Vagina (tissue), 2 donors: Measurements from ENCODE around the gene COL24A1. TPM values are rescaled to one million over a fixed set of nuclear protein-coding genes. Genes with fewer than 3 reads are reported as not detected.
"Not testable (repeated sequence)": the region's sequence is repeated elsewhere in the genome, so short reads cannot be mapped to it uniquely, and the experiment has no call there.

ENCODE experiments used
- DNase-seq, 2 donors: peaks; one replicate each; pipeline ENCODE4 v3.0.0-alpha.2; 2017; ENCODE audit errors: extremely low spot score in 2 of 2
- H3K27ac ChIP-seq: fragments of 200-600 bp; sonication (generic); one replicate; pipeline ENCODE4 v1.5.1; 2019
- H3K27me3 ChIP-seq: fragments of 200-600 bp; sonication (generic); one replicate; pipeline ENCODE4 v1.5.1; 2019
- H3K36me3 ChIP-seq, 2 donors: fragments of 200-600 bp; sonication (generic); one replicate each; pipeline ENCODE4 v1.5.1; 2017 to 2019
- H3K4me1 ChIP-seq: fragments of 200-600 bp; sonication (generic); one replicate; pipeline ENCODE4 v1.5.1; 2019
- H3K4me3 ChIP-seq, 2 donors: fragments of 200-600 bp; sonication (generic); 1 replicate in 1 of 2; 2 replicates in 1 of 2; pipeline ENCODE4 v1.5.1; 2016 to 2019
- H3K9me3 ChIP-seq: fragments of 200-600 bp; sonication (generic); one replicate; pipeline ENCODE4 v1.5.1; 2019
- CTCF ChIP-seq, 3 experiments: fragments of 450-650 bp in 2 of 3; fragments of 200-600 bp in 1 of 3; sonication (generic) in 1 of 3; IDR thresholded peaks; one replicate each; pipeline ENCODE4 v1.5.1; 2017 to 2019; ENCODE audit warnings: antibody characterized with exemption in 3 of 3, mild to moderate bottlenecking in 2 of 3, moderate library complexity in 2 of 3
- POLR2A ChIP-seq, 2 donors: fragments of 450-650 bp; IDR thresholded peaks; one replicate each; pipeline ENCODE4 v1.6.1; 2017; ENCODE audit warnings: antibody characterized with exemption in 2 of 2, mild to moderate bottlenecking in 2 of 2, moderate library complexity in 2 of 2
- POLR2AphosphoS5 ChIP-seq, 2 donors: sonication (generic); formaldehyde crosslinking; IDR thresholded peaks; one replicate each; pipeline ENCODE4 v1.9.0; 2017; ENCODE audit warnings: antibody characterized with exemption in 2 of 2, mild to moderate bottlenecking in 2 of 2, low read depth in 1 of 2; ENCODE audit not compliant: insufficient read depth in 1 of 2
- intact Hi-C: fragments of 100-400 bp; cut with DNase I; formaldehyde crosslinking; loops from one replicate; pipeline ENCODE4 v1.15.1; 2023
- total RNA-seq: library from RNA; depleted of rRNA; stranded (reverse); fragments of >200 nt; gene quantifications from one replicate; pipeline ENCODE4 v1.2.3, GENCODE V29; 2016

The COL24A1 gene
- total RNA-seq, 1 donor from 2014 or later: 0.98 TPM

DNA sequence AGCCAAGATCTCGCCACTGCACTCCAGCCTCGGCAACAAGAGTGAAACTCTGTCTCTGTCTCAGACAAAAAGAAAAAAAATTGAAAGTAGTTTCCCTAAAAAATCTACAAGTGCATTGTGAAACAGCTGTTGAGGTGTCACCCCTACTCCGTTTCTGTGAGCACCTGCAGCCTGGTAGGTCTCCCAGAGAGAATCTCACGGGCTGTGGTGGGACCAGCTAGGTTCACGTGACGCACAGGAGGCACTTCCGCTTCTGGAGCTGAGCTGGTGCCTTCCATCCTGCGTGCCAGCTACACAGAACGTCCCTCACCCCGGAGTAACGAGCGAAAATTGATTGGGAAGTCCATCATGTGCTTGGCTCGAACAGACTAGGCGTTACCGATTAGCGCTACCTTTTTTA, 66.8 kb downstream of the COL24A1 start:
- H3K36me3 ChIP-seq: no peaks in the 10 kb centered on the region
- no peaks in the 10 kb centered on the region for H3K4me1 ChIP-seq
- no peak overlapping the region for H3K27ac ChIP-seq
- DNase-seq: no peak
- H3K9me3 ChIP-seq: no peaks in the 10 kb centered on the region
- no peak overlapping the region for H3K4me3 ChIP-seq
- H3K27me3 ChIP-seq: no peaks in the 10 kb centered on the region
- no peak for TF ChIP-seq POLR2AphosphoS5 (IDR thresholded peaks at IDR 0.05; ENCODE audit: insufficient read depth in 1 of 2, low read depth in 1 of 2)
- no peak for TF ChIP-seq POLR2A (IDR thresholded peaks at IDR 0.05)
- TF ChIP-seq CTCF (IDR thresholded peaks at IDR 0.05): no peak
- intact Hi-C loops: no loop called here

GRCh38 chr1:86085741-86086409, 70.7 kb downstream of the COL24A1 start:
- Histone ChIP-seq H3K9me3 (no peaks in the 10 kb centered on the region), H3K4me1 (no peaks in the 10 kb centered on the region), H3K36me3 (no peaks in the 10 kb centered on the region), H3K27me3 (no peaks in the 10 kb centered on the region), H3K27ac (no peak overlapping the region), H3K4me3 (no peak overlapping the region)
- intact Hi-C loops: no loop called here
- DNase-seq: no peak
- TF ChIP-seq POLR2AphosphoS5 (IDR thresholded peaks at IDR 0.05; ENCODE audit: insufficient read depth in 1 of 2, low read depth in 1 of 2) (no peak), POLR2A (IDR thresholded peaks at IDR 0.05) (no peak), CTCF (IDR thresholded peaks at IDR 0.05) (no peak)

- Histone ChIP-seq H3K4me3 (no peak overlapping the region), H3K4me1 (no peaks in the 10 kb centered on the region), H3K27ac (no peak overlapping the region), H3K27me3 (no peaks in the 10 kb centered on the region), H3K9me3 (no peaks in the 10 kb centered on the region), H3K36me3 (no peaks in the 10 kb centered on the region)
- DNase-seq: no peak
- intact Hi-C loops: no loop called here
- no peak for TF ChIP-seq POLR2A (IDR thresholded peaks at IDR 0.05)
- no peak for TF ChIP-seq POLR2AphosphoS5 (IDR thresholded peaks at IDR 0.05; ENCODE audit: insufficient read depth in 1 of 2, low read depth in 1 of 2)
- no peak for TF ChIP-seq CTCF (IDR thresholded peaks at IDR 0.05)
Measured at GRCh38 chr1:86084998-86085397, 71.6 kb downstream of the COL24A1 start.

DNA sequence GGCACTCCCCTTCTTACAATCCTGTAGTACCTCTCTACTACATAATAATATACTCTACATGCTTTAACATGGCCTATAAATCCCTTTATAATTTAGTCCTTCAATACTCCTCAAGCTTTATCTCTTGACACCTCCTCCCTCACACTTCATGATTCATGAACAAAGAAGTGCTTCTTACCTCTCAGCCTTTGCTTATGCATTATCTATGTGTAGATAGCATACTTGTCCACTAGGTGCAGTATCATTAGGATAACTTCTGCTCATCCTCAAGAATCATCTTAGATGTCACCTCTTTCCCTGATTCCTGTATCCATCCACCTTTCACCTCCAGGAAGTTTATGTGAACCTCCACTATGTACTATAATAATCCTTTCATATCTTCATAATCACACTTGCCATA, 74.4 kb downstream of the COL24A1 start:
- Histone ChIP-seq H3K4me3 (no peak overlapping the region), H3K27ac (no peak overlapping the region), H3K27me3 (no peaks in the 10 kb centered on the region), H3K36me3 (no peaks in the 10 kb centered on the region), H3K9me3 (no peaks in the 10 kb centered on the region), H3K4me1 (no peaks in the 10 kb centered on the region)
- no peak for DNase-seq
- TF ChIP-seq POLR2A (IDR thresholded peaks at IDR 0.05) (no peak), CTCF (IDR thresholded peaks at IDR 0.05) (no peak), POLR2AphosphoS5 (IDR thresholded peaks at IDR 0.05; ENCODE audit: insufficient read depth in 1 of 2, low read depth in 1 of 2) (no peak)
- intact Hi-C loops: no loop called here

DNA sequence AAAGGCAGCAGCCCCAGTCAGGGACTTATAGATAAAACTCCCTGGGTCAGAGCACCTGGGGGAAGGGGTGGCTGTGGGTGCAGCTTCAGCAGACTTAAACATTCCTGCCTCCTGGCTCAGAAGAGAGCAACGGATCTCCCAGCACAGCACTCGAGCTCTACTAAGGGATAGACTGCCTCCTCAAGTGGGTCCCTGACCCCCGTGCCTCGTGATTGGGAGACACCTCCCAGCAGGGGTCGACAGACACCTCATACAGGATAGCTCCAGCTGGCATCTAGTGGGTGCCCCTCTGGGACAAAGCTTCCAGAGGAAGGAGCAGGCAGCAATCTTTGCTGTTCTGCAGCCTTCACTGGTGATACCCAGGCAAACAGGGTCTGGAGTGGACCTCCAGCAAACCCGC, 84.1 kb downstream of the COL24A1 start:
- intact Hi-C loops, H3K4me3 ChIP-seq, H3K36me3 ChIP-seq, DNase-seq, H3K4me1 ChIP-seq, H3K27ac ChIP-seq, H3K27me3 ChIP-seq, H3K9me3 ChIP-seq: not testable (repeated sequence)

GRCh38 chr1:86071870-86072269, 84.7 kb downstream of the COL24A1 start:
- H3K9me3 ChIP-seq, H3K36me3 ChIP-seq, DNase-seq, intact Hi-C loops, H3K27me3 ChIP-seq, H3K4me1 ChIP-seq, H3K4me3 ChIP-seq, H3K27ac ChIP-seq: not testable (repeated sequence)
